ENCODE measurements around the gene DIP2C. TPM values are rescaled to one million over a fixed set of nuclear protein-coding genes. Genes with fewer than 3 reads are reported as not detected.
A peak's percentile ranks its signal among the peaks of the same experiment; 100 is the strongest.

Gene DIP2C
- total RNA-seq, 4 donors from 2014 or later = 8.4 to 22.7 (median 16.8) TPM

- peaks cover 0 to 51% (median 0%) of the 10 kb centered on the region in 4 donors for H3K4me1 ChIP-seq
- no peak for DNase-seq
- no peak overlapping the region for H3K4me3 ChIP-seq
- H3K9me3 ChIP-seq = no peaks in the 10 kb centered on the region
- H3K27ac ChIP-seq = peak overlapping the region in 2 of 4 donors; percentile 13 to 92
- TF ChIP-seq CTCF (IDR thresholded peaks at IDR 0.05) (no peak), POLR2A (IDR thresholded peaks at IDR 0.05) (no peak)
- H3K36me3 ChIP-seq = no peaks in the 10 kb centered on the region
- H3K27me3 ChIP-seq = no peaks in the 10 kb centered on the region
Observed at GRCh38 chr10:623014-623413, 66.5 kb downstream of the DIP2C start.

GRCh38 chr10:621981-622740, 67.3 kb downstream of the DIP2C start:
- peaks cover 0 to 51% (median 0%) of the 10 kb centered on the region in 4 donors for H3K4me1 ChIP-seq
- peak overlapping the region in 2 of 4 donors; percentile 13 to 92 for H3K27ac ChIP-seq
- H3K4me3 ChIP-seq = no peak overlapping the region
- no peak for DNase-seq
- no peaks in the 10 kb centered on the region for H3K27me3 ChIP-seq
- no peaks in the 10 kb centered on the region for H3K9me3 ChIP-seq
- no peak for TF ChIP-seq POLR2A (IDR thresholded peaks at IDR 0.05)
- no peak for TF ChIP-seq CTCF (IDR thresholded peaks at IDR 0.05)
- H3K36me3 ChIP-seq = no peaks in the 10 kb centered on the region

- no peak overlapping the region for H3K4me3 ChIP-seq
- peak overlapping the region in 1 of 4 donors; percentile 92 for H3K27ac ChIP-seq
- DNase-seq = no peak
- no peaks in the 10 kb centered on the region for H3K27me3 ChIP-seq
- H3K9me3 ChIP-seq = no peaks in the 10 kb centered on the region
- peaks cover 0 to 51% (median 0%) of the 10 kb centered on the region in 4 donors for H3K4me1 ChIP-seq
- TF ChIP-seq CTCF (IDR thresholded peaks at IDR 0.05) (no peak), POLR2A (IDR thresholded peaks at IDR 0.05) (no peak)
- H3K36me3 ChIP-seq = no peaks in the 10 kb centered on the region
Observed at GRCh38 chr10:621513-621912, 68.0 kb downstream of the DIP2C start.

- Histone ChIP-seq H3K27me3 (no peaks in the 10 kb centered on the region), H3K9me3 (no peaks in the 10 kb centered on the region), H3K4me3 (no peak overlapping the region), H3K27ac (no peak overlapping the region), H3K4me1 (peaks cover 0 to 51% (median 0%) of the 10 kb centered on the region in 4 donors), H3K36me3 (no peaks in the 10 kb centered on the region)
- no peak for DNase-seq
- TF ChIP-seq CTCF (IDR thresholded peaks at IDR 0.05) (no peak), POLR2A (IDR thresholded peaks at IDR 0.05) (no peak)
Observed at GRCh38 chr10:620971-621370, 68.5 kb downstream of the DIP2C start.

DNA sequence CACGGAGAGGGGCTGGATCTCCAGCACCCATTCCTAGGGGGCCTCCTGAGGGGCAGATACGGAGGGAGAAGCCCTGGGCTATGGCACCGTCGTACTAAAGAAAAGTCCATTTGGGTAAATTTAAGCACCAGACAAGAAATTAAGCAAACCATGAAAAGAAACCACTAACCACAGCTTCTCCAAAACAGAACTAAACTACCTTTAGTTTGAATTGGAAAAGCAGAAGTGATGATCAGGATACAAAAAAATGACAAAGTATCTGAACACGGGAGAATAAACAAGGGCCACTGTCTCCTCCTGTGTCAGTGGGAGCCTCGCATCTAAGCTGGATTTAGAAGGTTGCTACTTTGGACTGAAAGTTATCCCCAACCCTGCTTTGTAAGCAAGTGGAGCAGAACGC, 69.1 kb downstream of the DIP2C start:
- H3K27me3 ChIP-seq = no peaks in the 10 kb centered on the region
- no peaks in the 10 kb centered on the region for H3K9me3 ChIP-seq
- TF ChIP-seq POLR2A (IDR thresholded peaks at IDR 0.05) (no peak), CTCF (IDR thresholded peaks at IDR 0.05) (no peak)
- no peak for DNase-seq
- H3K4me3 ChIP-seq = no peak overlapping the region
- H3K4me1 ChIP-seq = peaks cover 0 to 45% (median 0%) of the 10 kb centered on the region in 4 donors
- no peaks in the 10 kb centered on the region for H3K36me3 ChIP-seq
- no peak overlapping the region for H3K27ac ChIP-seq
